HepG2 (cell line): ENCODE measurements around the gene P3H4. TPM values are rescaled to one million over a fixed set of nuclear protein-coding genes. Genes with fewer than 3 reads are reported as not detected.

ENCODE experiments used
- ATAC-seq: fragments of 200-7000 bp; cut with Tn5 transposase; 3 replicates; pipeline ENCODE4 v1.9.1; 2020; ENCODE audit warnings: mild to moderate bottlenecking, moderate library complexity
- BruUV-seq: library from RNA; stranded (reverse); fragments of 400-500 nt; replicated peaks from 2 replicates; lab custom pipeline; 2021; lab: Mats Ljungman, UMichigan
- CTCF ChIA-PET: fragments of 300-600 bp; formaldehyde crosslinking; extraction: SDS; loops from one replicate; lab custom pipeline; 2021; ENCODE audit warnings: low total read pairs, inconsistent platforms, low intra/inter-chr PET ratio; lab: Yijun Ruan, JAX
- POLR2A ChIA-PET: fragments of 350-600 bp; sonication (Branson Sonifier 250); formaldehyde crosslinking; loops from one replicate; lab custom pipeline; 2020; ENCODE audit warnings: antibody characterized with exemption, inconsistent platforms; lab: Yijun Ruan, JAX
- DNase-seq: peaks from one replicate; pipeline ENCODE4 v3.0.0-alpha.2; 2015; ENCODE audit warnings: low spot score
- FAIRE-seq: peaks from 3 replicates; lab custom pipeline; 2011; peaks lifted over from hg19 to GRCh38; lab: Jason Lieb, UNC
- H2AFZ ChIP-seq: one replicate; pipeline ENCODE4 v1.6.1; 2011; ENCODE audit warnings: low read length, inconsistent platforms
- H3K27ac ChIP-seq: fragments of 300-600 bp; 3 replicates; pipeline ENCODE4 v1.8.0; 2011; ENCODE audit warnings: mixed run types, mild to moderate bottlenecking, mixed read lengths, low read length, inconsistent platforms; ENCODE audit not compliant: insufficient read depth; ENCODE audit errors: extremely low read length
- H3K27me3 ChIP-seq, 2 experiments: fragments of 200-600 bp in 1 of 2; 2 replicates in 1 of 2; 3 replicates in 1 of 2; pipeline versions ENCODE4 v1.6.0 to v1.8.0; 2011; ENCODE audit warnings: low read length in 2 of 2, mild to moderate bottlenecking in 2 of 2, moderate library complexity in 2 of 2, inconsistent platforms in 1 of 2; ENCODE audit not compliant: insufficient read depth in 2 of 2, control insufficient read depth in 1 of 2
- H3K36me3 ChIP-seq, 2 experiments: fragments of 200-600 bp in 1 of 2; replicated peaks in 1 of 2; 2 replicates in 1 of 2; 3 replicates in 1 of 2; pipeline versions ENCODE4 v1.5.1 to v1.8.0; 2011; ENCODE audit warnings: low read length in 2 of 2, inconsistent platforms in 1 of 2; ENCODE audit not compliant: insufficient read depth in 2 of 2, control insufficient read depth in 1 of 2
- H3K4me1 ChIP-seq: 2 replicates; pipeline ENCODE4 v1.5.1; 2012; ENCODE audit warnings: low read length, inconsistent platforms; ENCODE audit not compliant: insufficient read depth
- H3K4me2 ChIP-seq: 2 replicates; pipeline ENCODE4 v1.6.0; 2011; ENCODE audit warnings: low read depth, low read length, inconsistent platforms
- H3K4me3 ChIP-seq, 3 experiments: fragments of 200-600 bp in 1 of 3; sonication (generic), shearing (Covaris generic) in 1 of 3; replicated peaks in 1 of 3; 2 replicates each; pipeline ENCODE4 v1.5.1; 2011 to 2016; ENCODE audit warnings: low read length in 3 of 3, inconsistent platforms in 2 of 3, low read depth in 2 of 3, mild to moderate bottlenecking in 2 of 3, control low read depth in 1 of 3, mixed read lengths in 1 of 3; ENCODE audit not compliant: insufficient read depth in 1 of 3
- H3K79me2 ChIP-seq: one replicate; pipeline ENCODE4 v1.6.1; 2011; ENCODE audit warnings: low read length, inconsistent platforms; ENCODE audit not compliant: insufficient read depth
- H3K9ac ChIP-seq: 2 replicates; pipeline ENCODE4 v1.6.0; 2011; ENCODE audit warnings: mild to moderate bottlenecking, low read depth, low read length, inconsistent platforms; ENCODE audit not compliant: insufficient read depth
- H3K9me3 ChIP-seq: 2 replicates; pipeline ENCODE4 v1.5.1; 2012; ENCODE audit warnings: mild to moderate bottlenecking, low read length
- H4K20me1 ChIP-seq: 2 replicates; pipeline ENCODE4 v1.6.0; 2011; ENCODE audit warnings: inconsistent platforms, mild to moderate bottlenecking, low read length, moderate library complexity; ENCODE audit not compliant: insufficient read depth
- ESRRA ChIP-seq: sonication (generic); formaldehyde crosslinking; IDR thresholded peaks from 2 replicates; pipeline ENCODE4 v1.5.1; 2020; ENCODE audit warnings: mild to moderate bottlenecking, low read depth, missing genetic modification reagents
- HDAC1 ChIP-seq: sonication (generic); formaldehyde crosslinking; IDR thresholded peaks from 2 replicates; pipeline ENCODE4 v1.5.1; 2020; ENCODE audit warnings: mild to moderate bottlenecking, missing genetic modification reagents
- NFYB ChIP-seq: sonication (generic); formaldehyde crosslinking; IDR thresholded peaks from 2 replicates; pipeline ENCODE4 v1.4.0; 2020; ENCODE audit warnings: missing genetic modification reagents
- PITX1 ChIP-seq: sonication (generic); formaldehyde crosslinking; IDR thresholded peaks from 2 replicates; pipeline ENCODE4 v1.5.1; 2020; ENCODE audit warnings: mild to moderate bottlenecking, missing genetic modification reagents
- TBP ChIP-seq: sonication (generic); formaldehyde crosslinking; IDR thresholded peaks from 2 replicates; pipeline ENCODE4 v1.5.0; 2020; ENCODE audit warnings: missing genetic modification reagents
- ZMAT3 ChIP-seq: sonication (generic); formaldehyde crosslinking; conservative IDR thresholded peaks from 2 replicates; pipeline ENCODE4 v1.7.0; 2021; ENCODE audit warnings: missing genetic modification reagents
- ZNF317 ChIP-seq: sonication (generic); formaldehyde crosslinking; IDR thresholded peaks from 2 replicates; pipeline ENCODE4 v1.5.0; 2020; ENCODE audit warnings: mild to moderate bottlenecking, missing genetic modification reagents
- ZNF747 ChIP-seq: sonication (generic); formaldehyde crosslinking; IDR thresholded peaks from 2 replicates; pipeline ENCODE4 v1.8.1; 2023; ENCODE audit warnings: missing genetic modification reagents, mild to moderate bottlenecking, borderline replicate concordance
- WGBS: methylation state at CpG from one replicate; pipeline ENCODE4 v1.1.6; 2017; ENCODE audit warnings: low lambda C conversion rate; 5-methylcytosine and 5-hydroxymethylcytosine counted together
- in situ Hi-C: cut with HindIII; loops from 2 replicates; pipeline ENCODE4 v1.10.0; 2017; ENCODE audit warnings: low pct_unique_long_range_greater_than_20kb; ENCODE audit not compliant: extremely low pct_ligation_motif_present
- intact Hi-C: fragments of 100-400 bp; cut with micrococcal nuclease; formaldehyde crosslinking; loops from one replicate; pipeline ENCODE4 v1.10.0; 2022; ENCODE audit not compliant: unreplicated experiment
- polyA plus RNA-seq, 8 experiments: library from polyadenylated mRNA; depleted of rRNA in 3 of 8; stranded (reverse) in 7 of 8; unstranded in 1 of 8; fragments of >200 nt; fragmentation: Illumina TruSeq in 4 of 8; extraction: Trizol in 4 of 8; gene quantifications; 2 replicates each; pipeline versions ENCODE4 v1.2.1 to v1.2.3, GENCODE V29; 2011 to 2016; ENCODE audit warnings: low read depth in 4 of 8, missing spikeins in 1 of 8, mixed read lengths in 1 of 8; ENCODE audit not compliant: insufficient read depth in 1 of 8
- total RNA-seq, 5 experiments: library from RNA; depleted of rRNA; stranded (reverse); fragments of >200 nt; fragmentation: Illumina TruSeq; extraction: Trizol; gene quantifications; 2 replicates each; pipeline ENCODE4 v1.2.3, GENCODE V29; 2016; ENCODE audit warnings: low read depth in 1 of 5
- TF ChIP-seq, protein P1 (sequence below), 2 experiments: fragments of 450-650 bp in 1 of 2; sonication (generic) in 1 of 2; formaldehyde crosslinking in 1 of 2; IDR thresholded peaks; 2 replicates each; pipeline versions ENCODE4 v1.6.1 to v1.8.0; 2016 to 2022; ENCODE audit warnings: antibody characterized with exemption in 1 of 2, mild to moderate bottlenecking in 1 of 2, missing genetic modification reagents in 1 of 2

Gene P3H4
- total and polyA plus RNA-seq, 2 of the 13 experiments (the other 11 are each of a cell fraction or from before 2014, with no cell fraction given): 37.1 to 50.6 TPM

DNA sequence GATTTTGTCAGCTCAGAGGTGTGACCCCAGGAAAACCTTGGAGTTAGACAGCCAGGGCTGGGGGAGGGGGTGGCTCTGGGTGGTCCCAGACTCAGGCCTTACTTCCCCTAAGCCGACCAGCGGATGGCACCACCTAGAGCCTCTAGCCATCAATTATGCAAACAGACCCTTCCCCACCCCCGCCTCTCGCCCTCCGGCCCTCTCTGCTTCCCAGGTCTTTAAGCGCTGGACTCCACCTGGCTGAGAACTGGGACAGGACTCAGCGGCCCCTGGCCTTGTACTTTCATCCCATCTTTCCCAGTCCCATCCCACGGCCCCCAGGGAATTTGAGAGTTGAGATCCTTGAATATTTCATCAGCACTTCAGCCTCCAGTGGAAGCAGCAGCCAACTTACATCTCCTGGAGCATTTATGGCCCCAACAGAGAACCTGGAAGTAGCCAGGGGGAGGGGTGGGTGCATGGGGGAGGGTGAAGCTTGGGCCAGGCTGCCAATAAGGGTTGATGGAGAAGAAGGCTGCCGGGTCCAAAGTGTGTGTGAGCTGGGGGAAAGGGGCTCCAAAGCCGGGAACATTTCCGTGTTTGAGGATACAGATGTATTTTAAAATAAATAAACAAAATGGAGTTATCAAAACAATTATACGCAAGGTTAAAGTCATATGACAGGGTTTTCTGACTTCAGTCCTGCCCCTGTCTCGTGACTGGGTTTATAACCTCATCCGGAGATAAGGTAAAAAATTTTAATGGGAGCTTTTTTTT is 17.8 kb downstream of the P3H4 start:
- Histone ChIP-seq H3K9ac (peak overlapping the region; percentile 45; the same call in 1 of the 2 replicates), H4K20me1 (no peaks in the 10 kb centered on the region), H3K36me3 (no peaks in the 10 kb centered on the region), H2AFZ (no peak overlapping the region), H3K27ac (peak overlapping the region; percentile 53), H3K4me1 (peaks cover 57% of the 10 kb centered on the region), H3K27me3 (no peaks in the 10 kb centered on the region; a peak in 1 of 5 replicates), H3K9me3 (no peaks in the 10 kb centered on the region), H3K4me2 (peak overlapping the region; percentile 86), H3K79me2 (no peaks in the 10 kb centered on the region), H3K4me3 (peak overlapping the region; percentile 47 to 66 (median 55))
- DNase-seq: peak; percentile 54
- ChIA-PET CTCF (no interaction called here), POLR2A (interaction anchor here (0.8 to 7.9 kb wide), 14 partner anchors 8 to 166 kb away, joined by 3 to 86 read pairs (median 8); partner anchors contain the start of genes ACLY, EIF1, FKBP10 and JUP)
- WGBS: 8% methylated on average over 13 of the region's 14 CpGs
- no TSS peak for BruUV-seq
- intact Hi-C loops: no loop called here
- FAIRE-seq: peak; percentile 28
- in situ Hi-C loops: no loop called here
- ATAC-seq: peak; percentile 51
- peak; percentile 20; the same call in 1 of the 2 replicates for TF ChIP-seq HDAC1 (CRISPR knock-in tag)
- TF ChIP-seq, protein P1, sequence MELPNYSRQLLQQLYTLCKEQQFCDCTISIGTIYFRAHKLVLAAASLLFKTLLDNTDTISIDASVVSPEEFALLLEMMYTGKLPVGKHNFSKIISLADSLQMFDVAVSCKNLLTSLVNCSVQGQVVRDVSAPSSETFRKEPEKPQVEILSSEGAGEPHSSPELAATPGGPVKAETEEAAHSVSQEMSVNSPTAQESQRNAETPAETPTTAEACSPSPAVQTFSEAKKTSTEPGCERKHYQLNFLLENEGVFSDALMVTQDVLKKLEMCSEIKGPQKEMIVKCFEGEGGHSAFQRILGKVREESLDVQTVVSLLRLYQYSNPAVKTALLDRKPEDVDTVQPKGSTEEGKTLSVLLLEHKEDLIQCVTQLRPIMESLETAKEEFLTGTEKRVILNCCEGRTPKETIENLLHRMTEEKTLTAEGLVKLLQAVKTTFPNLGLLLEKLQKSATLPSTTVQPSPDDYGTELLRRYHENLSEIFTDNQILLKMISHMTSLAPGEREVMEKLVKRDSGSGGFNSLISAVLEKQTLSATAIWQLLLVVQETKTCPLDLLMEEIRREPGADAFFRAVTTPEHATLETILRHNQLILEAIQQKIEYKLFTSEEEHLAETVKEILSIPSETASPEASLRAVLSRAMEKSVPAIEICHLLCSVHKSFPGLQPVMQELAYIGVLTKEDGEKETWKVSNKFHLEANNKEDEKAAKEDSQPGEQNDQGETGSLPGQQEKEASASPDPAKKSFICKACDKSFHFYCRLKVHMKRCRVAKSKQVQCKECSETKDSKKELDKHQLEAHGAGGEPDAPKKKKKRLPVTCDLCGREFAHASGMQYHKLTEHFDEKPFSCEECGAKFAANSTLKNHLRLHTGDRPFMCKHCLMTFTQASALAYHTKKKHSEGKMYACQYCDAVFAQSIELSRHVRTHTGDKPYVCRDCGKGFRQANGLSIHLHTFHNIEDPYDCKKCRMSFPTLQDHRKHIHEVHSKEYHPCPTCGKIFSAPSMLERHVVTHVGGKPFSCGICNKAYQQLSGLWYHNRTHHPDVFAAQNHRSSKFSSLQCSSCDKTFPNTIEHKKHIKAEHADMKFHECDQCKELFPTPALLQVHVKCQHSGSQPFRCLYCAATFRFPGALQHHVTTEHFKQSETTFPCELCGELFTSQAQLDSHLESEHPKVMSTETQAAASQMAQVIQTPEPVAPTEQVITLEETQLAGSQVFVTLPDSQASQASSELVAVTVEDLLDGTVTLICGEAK (IDR thresholded peaks at IDR 0.05): no peak
- TF ChIP-seq, protein P1 (CRISPR knock-in tag; IDR thresholded peaks at IDR 0.05): no peak
- peak; percentile 65; the same call in 1 of the 2 replicates for TF ChIP-seq PITX1 (CRISPR knock-in tag)
- TF ChIP-seq ZMAT3 (CRISPR knock-in tag): 0 out of 2 replicates have a peak, but pooled peaks have one; percentile 57
- TF ChIP-seq ESRRA (CRISPR knock-in tag): peak; percentile 13; the same call in 1 of the 2 replicates
- peak; percentile 85 for TF ChIP-seq ZNF317 (CRISPR knock-in tag)
- no peak for TF ChIP-seq TBP (CRISPR knock-in tag)
- peak; percentile 41; the same call in 1 of the 2 replicates for TF ChIP-seq ZNF747 (CRISPR knock-in tag)
- no peak for TF ChIP-seq NFYB
